Uterus (tissue), 4 donors: ENCODE results near the gene HUS1B. TPM values are rescaled to one million over a fixed set of nuclear protein-coding genes. Genes with fewer than 3 reads are reported as not detected.

Experiments
- DNase-seq, 2 donors: peaks; one replicate each; pipeline ENCODE4 v3.0.0-alpha.2; 2019 to 2020
- H3K27ac ChIP-seq, 2 donors: fragments of 200-600 bp; sonication (generic); 1 replicate in 1 of 2; 2 replicates in 1 of 2; pipeline ENCODE4 v1.5.1; 2016 to 2018
- H3K27me3 ChIP-seq, 2 donors: fragments of 200-600 bp; sonication (generic); one replicate each; pipeline ENCODE4 v1.5.1; 2018 to 2019; ENCODE audit warnings: control low read depth in 1 of 2
- H3K36me3 ChIP-seq, 2 donors: fragments of 200-600 bp; sonication (generic); one replicate each; pipeline ENCODE4 v1.5.1; 2019; ENCODE audit warnings: control low read depth in 1 of 2
- H3K4me1 ChIP-seq, 2 donors: fragments of 200-600 bp; sonication (generic); one replicate each; pipeline ENCODE4 v1.5.1; 2018 to 2019; ENCODE audit warnings: control low read depth in 1 of 2
- H3K4me3 ChIP-seq, 2 donors: fragments of 200-600 bp; sonication (generic); 1 replicate in 1 of 2; 2 replicates in 1 of 2; pipeline ENCODE4 v1.5.1; 2018 to 2019; ENCODE audit warnings: mild to moderate bottlenecking in 1 of 2
- H3K9me3 ChIP-seq, 2 donors: fragments of 200-600 bp; sonication (generic); one replicate each; pipeline ENCODE4 v1.5.1; 2019; ENCODE audit warnings: control low read depth in 1 of 2
- CTCF ChIP-seq, 4 experiments: fragments of 200-600 bp in 2 of 4; fragments of 450-650 bp in 2 of 4; sonication (generic) in 2 of 4; IDR thresholded peaks; one replicate each; pipeline ENCODE4 v1.5.1; 2016 to 2019; ENCODE audit warnings: antibody characterized with exemption in 4 of 4, mild to moderate bottlenecking in 2 of 4, moderate library complexity in 1 of 4
- POLR2A ChIP-seq, 2 donors: fragments of 450-650 bp; IDR thresholded peaks; one replicate each; pipeline ENCODE4 v1.6.1; 2016; ENCODE audit warnings: antibody characterized with exemption in 2 of 2, mild to moderate bottlenecking in 1 of 2, moderate library complexity in 1 of 2
- intact Hi-C: fragments of 100-400 bp; cut with DNase I; formaldehyde crosslinking; loops from one replicate; pipeline ENCODE4 v1.15.1; 2023; ENCODE audit warnings: low total_unique reads
- total RNA-seq, 4 donors: library from RNA; depleted of rRNA in 3 of 4; stranded (reverse); fragments of >200 nt in 3 of 4; gene quantifications; one replicate each; pipeline versions ENCODE4 v1.1.0 to v1.2.4, GENCODE V29; 2014 to 2023
- donor health status: DM: yes; HTN: yes; CAD: no.

Gene HUS1B
- total RNA-seq, 4 donors from 2014 or later = 1.5 to 2.8 (median 2.8) TPM; not detected in 1

GRCh38 chr6:657743-658142 is 843 bp upstream of the HUS1B start:
- Histone ChIP-seq H3K27ac (no peak overlapping the region), H3K27me3 (no peaks in the 10 kb centered on the region), H3K4me3 (no peak overlapping the region), H3K4me1 (no peaks in the 10 kb centered on the region), H3K36me3 (no peaks in the 10 kb centered on the region), H3K9me3 (no peaks in the 10 kb centered on the region)
- TF ChIP-seq CTCF (IDR thresholded peaks at IDR 0.05) = no peak
- intact Hi-C loops = no loop called here
- no peak for DNase-seq

GRCh38 chr6:654136-654535 is 2.8 kb downstream of the HUS1B start:
- no peak for DNase-seq
- Histone ChIP-seq H3K4me3 (no peak overlapping the region), H3K4me1 (no peaks in the 10 kb centered on the region), H3K27me3 (no peaks in the 10 kb centered on the region), H3K27ac (no peak overlapping the region), H3K36me3 (no peaks in the 10 kb centered on the region), H3K9me3 (no peaks in the 10 kb centered on the region)
- intact Hi-C loops = no loop called here
- TF ChIP-seq CTCF (IDR thresholded peaks at IDR 0.05) (no peak), POLR2A (IDR thresholded peaks at IDR 0.05) (no peak)

GRCh38 chr6:652865-653264 is 4.0 kb downstream of the HUS1B start:
- Histone ChIP-seq H3K27ac (no peak overlapping the region), H3K27me3 (no peaks in the 10 kb centered on the region), H3K9me3 (no peaks in the 10 kb centered on the region), H3K4me3 (no peak overlapping the region), H3K4me1 (no peaks in the 10 kb centered on the region), H3K36me3 (no peaks in the 10 kb centered on the region)
- TF ChIP-seq CTCF (IDR thresholded peaks at IDR 0.05) = no peak
- TF ChIP-seq POLR2A (IDR thresholded peaks at IDR 0.05) = no peak
- intact Hi-C loops = no loop called here
- no peak for DNase-seq

- H3K36me3 ChIP-seq = no peaks in the 10 kb centered on the region
- H3K9me3 ChIP-seq = no peaks in the 10 kb centered on the region
- H3K4me3 ChIP-seq = no peak overlapping the region
- no peak for DNase-seq
- TF ChIP-seq POLR2A (IDR thresholded peaks at IDR 0.05) = no peak
- no peak for TF ChIP-seq CTCF (IDR thresholded peaks at IDR 0.05)
- H3K27ac ChIP-seq = no peak overlapping the region
- H3K27me3 ChIP-seq = no peaks in the 10 kb centered on the region
- H3K4me1 ChIP-seq = no peaks in the 10 kb centered on the region
- intact Hi-C loops = no loop called here
These were observed 6.8 kb downstream of the HUS1B start for GRCh38 chr6:650098-650497.

- no peaks in the 10 kb centered on the region for H3K9me3 ChIP-seq
- no peak overlapping the region for H3K27ac ChIP-seq
- no peaks in the 10 kb centered on the region for H3K4me1 ChIP-seq
- DNase-seq = no peak
- H3K27me3 ChIP-seq = no peaks in the 10 kb centered on the region
- TF ChIP-seq POLR2A (IDR thresholded peaks at IDR 0.05) (no peak), CTCF (IDR thresholded peaks at IDR 0.05) (no peak)
- H3K36me3 ChIP-seq = no peaks in the 10 kb centered on the region
- intact Hi-C loops = no loop called here
- H3K4me3 ChIP-seq = no peak overlapping the region
These were observed 14.1 kb downstream of the HUS1B start for GRCh38 chr6:642805-643204.
